ENCODE measurements around the gene PTPRN2.
"Not testable (repeated sequence)": the region's sequence is repeated elsewhere in the genome, so short reads cannot be mapped to it uniquely, and the experiment has no call there.

The PTPRN2 gene

DNA sequence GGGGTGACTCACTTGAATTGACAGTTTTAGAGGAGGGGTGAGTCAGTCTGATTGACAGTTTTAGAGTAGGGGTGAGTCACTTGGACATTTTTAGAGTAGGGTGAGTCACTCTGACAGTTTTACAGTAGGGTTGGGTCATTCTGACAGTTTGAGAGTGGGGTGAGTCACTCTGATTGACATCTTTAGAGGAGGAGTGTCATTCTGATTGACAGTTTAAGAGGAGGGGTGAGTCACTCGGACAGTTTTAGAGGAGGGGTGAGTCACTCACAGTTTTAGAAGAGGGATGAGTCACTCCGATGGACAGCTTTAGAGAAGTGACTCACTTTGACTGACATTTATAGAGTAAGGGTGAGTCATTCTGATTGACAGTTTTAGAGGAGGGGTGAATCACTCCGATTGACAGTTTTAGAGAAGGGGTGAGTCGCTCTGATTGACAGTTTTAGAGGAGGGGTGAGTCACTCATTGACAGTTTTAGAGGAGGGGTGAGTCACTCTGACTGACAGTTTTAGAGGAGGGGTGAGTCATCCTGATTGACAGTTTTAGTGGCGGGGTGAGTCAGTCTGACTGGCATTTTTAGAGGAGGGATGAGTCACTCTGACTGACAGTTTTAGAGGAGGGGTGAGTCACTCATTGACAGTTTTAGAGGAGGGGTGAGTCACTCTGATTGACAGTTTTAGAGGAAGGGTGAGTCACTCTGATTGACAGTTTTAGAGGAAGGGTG, 655.0 kb downstream of the PTPRN2 start:
- in situ Hi-C loops (cut with MboI; ENCODE audit: low sequenced_read_pairs): no loop called here

DNA sequence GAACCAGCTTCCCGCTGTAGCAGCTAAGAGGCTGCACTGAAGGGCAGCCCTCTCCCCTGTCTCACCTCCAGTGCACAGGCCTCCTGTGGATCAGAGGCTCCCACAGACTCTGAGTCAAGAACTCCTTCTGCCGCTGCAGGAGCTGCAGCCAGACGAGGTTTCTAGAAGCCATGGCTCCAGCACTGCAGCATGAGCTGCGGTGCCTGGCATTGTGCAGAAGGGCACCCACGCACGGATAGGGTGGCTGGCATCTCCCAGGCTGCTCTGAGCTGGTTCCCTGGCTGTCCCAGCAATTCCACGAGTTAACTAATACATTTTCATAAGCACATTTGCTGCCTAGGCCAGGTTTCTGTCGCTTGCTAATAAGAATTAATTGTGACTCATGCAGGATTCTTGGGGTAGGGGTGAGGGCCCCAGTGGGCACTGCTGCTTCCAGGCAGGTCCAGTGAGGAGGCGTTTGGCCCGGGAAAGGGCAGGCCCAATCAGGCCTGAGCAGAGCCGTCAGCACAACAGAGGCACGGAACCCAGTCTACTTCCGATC, 656.6 kb downstream of the PTPRN2 start:
- in situ Hi-C loops (cut with MboI; ENCODE audit: low sequenced_read_pairs): no loop called here

DNA sequence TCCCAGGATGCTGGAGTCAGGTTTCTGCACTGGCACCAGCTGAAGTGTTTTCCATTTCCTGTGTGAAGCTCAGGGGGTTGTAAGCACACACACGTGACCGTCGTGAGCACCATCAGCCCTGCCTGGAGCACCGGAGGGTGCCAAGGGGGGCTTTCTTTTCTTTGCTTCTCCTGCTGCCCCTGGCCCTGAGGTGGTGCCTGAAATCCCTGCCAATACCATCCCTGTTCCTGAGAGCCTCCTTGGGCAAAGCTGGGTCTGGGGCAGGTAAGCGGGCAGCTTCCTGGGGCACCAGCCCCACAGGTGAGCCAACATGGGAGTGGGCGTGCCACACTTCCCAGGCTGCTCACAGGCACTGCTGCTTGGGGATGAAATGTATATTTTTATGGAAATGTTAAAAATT, 657.2 kb downstream of the PTPRN2 start:
- in situ Hi-C loops (cut with MboI; ENCODE audit: low sequenced_read_pairs): no loop called here

DNA sequence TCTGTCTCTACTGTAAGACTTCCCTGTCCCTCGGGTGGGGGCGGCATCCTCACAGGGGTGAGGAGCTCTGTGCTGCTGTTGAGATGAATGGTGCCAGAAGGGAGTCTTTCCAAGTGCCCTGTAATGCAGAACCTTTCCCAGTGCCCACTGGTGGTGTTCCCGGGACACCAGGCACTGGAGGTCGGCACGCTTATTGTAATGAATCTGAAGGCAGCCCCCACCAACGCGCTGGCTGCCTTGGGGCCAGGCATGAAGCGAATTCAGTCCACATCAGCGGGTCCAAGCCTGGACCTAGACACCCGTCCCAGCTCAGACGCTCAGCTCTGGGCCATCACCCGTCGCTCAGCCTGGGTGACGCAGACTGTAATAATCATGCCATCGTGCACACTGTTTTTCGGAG, 658.0 kb downstream of the PTPRN2 start:
- in situ Hi-C loops (cut with MboI; ENCODE audit: low sequenced_read_pairs): no loop called here

DNA sequence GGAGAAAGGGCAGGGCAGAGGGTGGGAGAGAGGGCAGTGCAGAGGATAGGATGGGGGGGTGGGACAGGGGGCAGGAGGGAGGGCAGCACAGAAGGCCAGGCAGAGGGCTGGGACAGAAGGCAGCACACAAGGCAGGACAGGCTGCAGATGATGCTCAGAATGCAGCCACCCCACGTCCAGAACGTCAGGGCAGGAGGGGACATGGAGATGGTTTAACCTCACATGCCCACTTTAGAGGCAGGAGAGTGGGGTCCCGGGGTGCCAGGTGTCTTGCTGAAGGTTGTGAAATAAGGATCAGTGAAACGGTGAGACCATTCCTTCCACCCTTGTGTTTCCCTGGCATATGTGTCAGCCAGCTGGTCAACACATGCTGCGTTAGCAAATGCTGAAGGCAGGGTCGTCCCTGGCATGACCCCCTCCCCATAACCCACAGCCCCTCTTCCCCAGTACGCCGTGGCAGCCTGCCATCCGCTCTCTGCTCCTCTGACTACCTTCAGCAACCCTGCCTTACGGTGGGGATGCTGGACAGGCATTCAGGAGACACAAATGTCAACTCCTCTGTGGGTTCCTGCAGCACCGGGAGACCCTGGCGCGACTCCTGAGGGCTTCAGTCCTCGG, 658.7 kb downstream of the PTPRN2 start:
- in situ Hi-C loops (cut with MboI; ENCODE audit: low sequenced_read_pairs): no loop called here

DNA sequence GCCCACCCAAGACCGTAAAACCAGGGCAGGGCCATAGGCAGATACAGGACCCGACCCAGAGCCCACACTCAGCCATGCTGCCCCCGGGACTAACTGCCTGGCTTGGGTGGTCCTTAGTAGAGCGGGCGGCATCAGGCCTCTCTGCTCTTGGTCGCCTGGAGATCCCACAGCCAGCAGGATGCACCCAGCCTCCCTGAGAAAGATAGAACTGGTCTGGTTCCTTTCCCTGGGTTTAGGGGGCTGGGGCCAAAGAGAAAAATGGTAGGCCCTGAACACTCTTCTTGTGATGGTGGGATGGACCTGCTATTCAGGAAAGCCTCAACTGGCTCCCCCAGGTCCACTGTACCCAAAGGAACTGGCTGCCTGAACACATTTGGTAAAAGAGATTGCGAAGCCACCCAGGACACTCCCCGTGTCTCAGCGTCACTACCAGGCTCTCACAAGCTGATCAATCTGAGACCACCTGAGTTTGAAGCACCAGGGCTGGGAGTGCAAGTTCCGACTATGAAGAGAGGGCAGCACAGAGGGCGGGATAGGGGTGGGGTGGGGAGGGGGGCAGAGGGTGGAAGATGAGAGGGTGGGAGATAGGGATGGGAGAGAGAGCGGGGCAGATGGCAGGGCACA, 659.3 kb downstream of the PTPRN2 start:
- in situ Hi-C loops (cut with MboI; ENCODE audit: low sequenced_read_pairs): no loop called here

DNA sequence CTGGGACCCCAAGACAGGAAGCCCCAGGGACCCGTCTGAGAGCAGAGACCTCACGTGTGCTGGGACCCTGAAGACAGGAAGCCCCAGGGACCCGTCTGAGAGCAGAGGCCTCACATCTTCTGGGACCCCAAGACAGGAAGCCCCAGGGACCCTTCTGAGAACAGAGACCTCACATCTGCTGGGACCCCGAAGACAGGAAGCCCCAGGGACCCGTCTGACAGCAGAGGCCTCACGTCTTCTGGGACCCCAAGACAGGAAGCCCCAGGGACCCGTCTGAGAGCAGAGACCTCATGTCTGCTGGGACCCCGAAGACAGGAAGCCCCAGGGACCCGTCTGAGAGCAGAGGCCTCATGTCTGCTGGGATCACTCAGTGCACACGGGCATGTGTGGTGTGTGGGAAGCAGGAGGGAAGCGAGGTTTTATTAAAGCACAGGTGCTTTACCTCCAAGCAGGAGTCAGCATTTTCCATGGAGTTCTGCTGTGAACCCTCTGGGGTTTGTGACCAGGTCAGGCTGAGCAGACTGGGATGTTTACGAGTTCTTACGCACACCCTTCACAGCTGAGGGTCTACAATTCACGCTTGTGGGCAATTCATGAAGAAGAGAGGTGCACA, 660.2 kb downstream of the PTPRN2 start:
- in situ Hi-C loops (cut with MboI; ENCODE audit: low sequenced_read_pairs): no loop called here

DNA sequence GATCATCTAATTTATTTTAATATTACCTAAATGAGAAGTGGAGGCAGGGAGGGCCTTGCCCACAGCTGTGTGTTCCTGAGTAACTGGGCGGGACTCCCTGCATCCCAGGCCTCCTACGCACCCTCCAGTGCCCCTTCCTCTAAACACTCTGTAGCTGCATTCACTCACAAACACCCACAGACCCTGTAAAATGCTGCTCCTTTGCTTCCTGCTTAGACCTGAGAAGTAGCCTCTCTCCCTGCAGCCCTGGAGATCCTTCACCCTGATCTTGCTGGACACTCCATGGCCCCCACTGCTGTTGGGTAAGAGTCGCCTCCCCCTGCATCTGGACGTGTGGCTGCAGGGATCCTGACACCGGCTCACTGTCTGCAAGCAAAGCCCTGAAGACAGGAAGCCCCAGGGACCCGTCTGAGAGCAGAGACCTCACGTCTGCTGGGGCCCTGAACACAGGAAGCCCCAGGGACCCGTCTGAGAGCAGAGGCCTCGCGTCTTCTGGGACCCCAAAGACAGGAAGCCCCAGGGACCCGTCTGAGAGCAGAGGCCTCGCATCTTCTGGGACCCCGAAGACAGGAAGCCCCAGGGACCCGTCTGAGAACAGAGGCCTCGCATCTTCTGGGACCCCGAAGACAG, 661.0 kb downstream of the PTPRN2 start:
- in situ Hi-C loops (cut with MboI; ENCODE audit: low sequenced_read_pairs): no loop called here

DNA sequence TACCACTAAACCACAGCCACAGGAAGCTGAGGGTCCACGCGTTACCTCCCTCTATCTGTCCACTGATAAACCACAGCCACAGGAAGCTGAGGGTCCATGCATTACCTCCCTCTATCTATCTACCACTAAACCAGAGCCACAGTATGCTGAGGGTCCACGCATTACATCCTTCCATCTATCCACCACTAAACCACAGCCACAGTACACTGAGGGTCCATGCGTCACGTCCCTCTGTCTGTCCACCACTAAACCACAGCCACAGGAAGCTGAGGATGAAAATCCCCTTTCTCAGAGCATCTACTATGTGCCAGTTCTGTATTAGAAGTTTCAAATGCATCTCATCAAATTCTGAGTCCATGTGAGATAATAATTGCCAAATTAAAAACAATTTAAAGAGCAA, 661.5 kb downstream of the PTPRN2 start:
- in situ Hi-C loops (cut with MboI; ENCODE audit: low sequenced_read_pairs): no loop called here

DNA sequence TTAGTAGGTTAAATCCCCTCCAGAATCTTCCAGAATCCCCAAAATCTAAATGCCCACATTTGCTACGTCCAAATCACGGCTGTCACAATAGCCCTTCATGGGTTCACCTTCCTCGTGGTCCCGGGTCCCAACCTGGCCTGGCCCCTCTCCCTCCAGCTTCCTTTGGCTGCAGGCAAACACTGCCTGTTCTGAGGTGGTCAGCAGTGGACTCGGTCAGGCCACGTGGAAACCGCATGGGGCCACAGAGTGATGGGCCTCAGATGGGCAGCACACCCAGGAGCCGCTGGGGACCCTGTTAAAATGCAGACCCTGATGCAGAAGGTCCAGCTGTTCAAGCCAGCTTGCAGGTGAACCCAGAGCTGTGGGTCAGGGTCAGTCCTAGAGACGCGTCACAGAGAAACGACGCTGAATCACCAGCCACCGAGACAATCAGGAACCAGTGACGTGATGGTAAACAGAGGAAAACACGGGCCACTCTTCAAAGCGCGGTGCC, 662.2 kb downstream of the PTPRN2 start:
- in situ Hi-C loops (cut with MboI; ENCODE audit: low sequenced_read_pairs): no loop called here

DNA sequence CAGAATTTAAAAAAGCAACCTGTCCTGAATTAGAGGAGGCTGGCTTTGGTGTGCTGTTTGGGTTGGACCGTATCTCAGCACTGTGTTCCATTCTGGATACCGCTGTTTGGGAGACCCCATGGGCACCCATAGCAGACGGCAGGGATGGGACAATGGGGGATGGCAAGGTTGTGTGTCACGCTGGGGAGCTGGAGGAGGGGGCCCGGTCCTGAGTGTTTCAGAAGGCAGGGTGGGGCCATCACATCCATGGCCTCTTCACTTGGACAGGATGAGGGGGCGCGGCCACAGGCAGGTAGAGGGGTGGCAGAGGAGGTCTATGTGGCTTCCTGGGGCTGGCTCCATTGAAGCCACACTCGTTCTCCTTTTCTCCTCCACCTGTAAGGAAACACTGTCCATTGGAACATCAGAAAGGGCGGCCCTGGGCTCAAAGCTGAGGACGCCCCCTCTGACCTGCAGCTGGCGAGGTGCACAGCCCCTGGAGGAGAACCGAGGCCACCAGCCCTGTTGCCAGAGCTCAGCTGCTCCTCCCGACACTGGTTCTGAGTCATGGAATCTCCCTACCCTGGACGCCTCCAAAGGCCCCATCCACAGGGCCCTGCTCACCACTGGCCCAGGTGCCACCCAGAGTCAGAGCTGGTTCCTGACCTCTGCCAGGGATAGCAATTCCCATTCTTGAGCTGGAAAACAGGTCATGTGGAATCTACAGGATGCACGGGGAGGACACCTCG, 663.6 kb downstream of the PTPRN2 start:
- in situ Hi-C loops (cut with MboI; ENCODE audit: low sequenced_read_pairs): no loop called here

DNA sequence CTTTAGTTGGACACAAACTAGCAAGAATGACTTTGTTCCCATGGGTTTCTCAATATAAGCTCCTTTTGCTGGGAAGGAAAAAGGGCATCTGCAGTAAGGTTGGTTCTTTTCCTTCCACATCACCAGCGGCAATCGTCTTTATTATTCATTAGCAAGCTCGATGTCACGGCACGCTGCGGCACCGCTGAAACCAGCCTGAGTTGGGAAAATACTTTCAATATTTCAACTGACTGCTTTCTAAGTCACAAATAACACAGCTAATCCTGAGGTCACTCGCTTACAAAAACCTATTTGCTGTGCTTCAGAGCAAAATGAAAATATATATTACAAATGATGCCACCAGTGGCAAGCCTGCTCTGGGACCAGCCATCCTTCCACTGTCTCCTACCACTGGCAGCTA, 665.0 kb downstream of the PTPRN2 start:
- in situ Hi-C loops (cut with MboI; ENCODE audit: low sequenced_read_pairs): no loop called here

DNA sequence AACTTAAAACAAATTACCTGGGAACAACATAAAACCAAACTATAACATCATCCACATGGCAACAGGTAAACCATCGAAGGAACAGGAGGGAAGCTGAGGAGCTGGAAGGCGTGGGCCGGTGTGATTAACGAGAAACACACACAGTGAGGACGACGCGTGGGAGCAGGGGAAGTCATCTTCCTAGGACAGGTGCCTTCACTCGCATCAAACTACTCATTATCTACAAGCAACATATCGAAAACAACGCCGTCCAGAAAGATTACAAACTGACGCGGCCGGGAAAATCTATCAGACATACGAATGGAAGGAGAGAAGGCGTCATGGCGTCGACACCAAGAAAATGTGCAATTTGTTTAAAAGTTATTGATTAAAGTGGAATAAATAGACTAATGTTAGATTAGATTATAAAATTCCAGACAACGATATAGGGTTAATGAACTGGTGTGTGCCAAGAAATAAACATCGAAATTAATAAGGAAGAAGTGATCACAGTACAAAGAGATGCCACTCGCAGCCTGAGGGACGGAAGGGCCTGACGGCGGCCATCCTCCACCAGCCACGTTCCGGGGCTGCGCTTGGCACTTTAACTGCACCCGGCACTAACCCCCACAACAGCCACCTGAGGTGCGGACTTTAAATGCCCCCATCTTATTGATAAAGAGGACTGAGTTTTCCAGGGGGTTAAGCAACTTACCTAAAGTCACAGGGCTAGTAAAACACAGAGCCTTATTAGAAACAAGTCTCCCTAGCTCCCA, 669.1 kb downstream of the PTPRN2 start:
- in situ Hi-C loops (cut with MboI; ENCODE audit: low sequenced_read_pairs): no loop called here

DNA sequence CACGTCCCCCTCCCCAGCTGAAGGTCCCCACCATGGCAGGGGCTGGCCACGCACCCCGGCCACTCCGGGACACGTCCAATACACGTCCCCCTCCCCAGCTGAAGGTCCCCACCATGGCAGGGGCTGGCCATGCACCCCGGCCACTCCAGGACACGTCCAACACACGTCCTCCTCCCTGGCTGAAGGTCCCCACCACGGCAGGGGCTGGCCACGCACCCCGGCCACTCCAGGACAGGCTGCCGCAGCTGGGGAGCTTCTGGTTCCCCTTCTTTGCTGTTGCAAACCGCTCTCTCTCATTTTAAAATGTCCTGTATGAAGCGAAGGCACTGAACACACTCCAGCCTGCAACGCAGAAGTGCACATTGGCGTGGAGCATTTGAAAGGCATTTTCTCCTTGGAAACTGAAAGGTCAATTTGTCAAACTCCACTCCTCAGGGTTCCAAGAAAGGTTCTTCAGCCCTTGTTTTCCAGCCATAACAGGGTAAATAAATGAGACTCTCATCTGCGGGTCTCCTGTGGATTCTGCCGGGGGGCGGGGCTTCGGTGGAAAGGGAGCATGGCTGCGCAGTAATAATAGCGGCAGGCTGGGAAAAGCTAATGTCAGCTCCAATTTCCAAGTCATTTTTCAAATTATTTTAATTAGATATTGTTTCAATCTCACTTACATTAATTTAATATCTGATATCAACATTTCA, 670.5 kb downstream of the PTPRN2 start:
- in situ Hi-C loops (cut with MboI; ENCODE audit: low sequenced_read_pairs): no loop called here

DNA sequence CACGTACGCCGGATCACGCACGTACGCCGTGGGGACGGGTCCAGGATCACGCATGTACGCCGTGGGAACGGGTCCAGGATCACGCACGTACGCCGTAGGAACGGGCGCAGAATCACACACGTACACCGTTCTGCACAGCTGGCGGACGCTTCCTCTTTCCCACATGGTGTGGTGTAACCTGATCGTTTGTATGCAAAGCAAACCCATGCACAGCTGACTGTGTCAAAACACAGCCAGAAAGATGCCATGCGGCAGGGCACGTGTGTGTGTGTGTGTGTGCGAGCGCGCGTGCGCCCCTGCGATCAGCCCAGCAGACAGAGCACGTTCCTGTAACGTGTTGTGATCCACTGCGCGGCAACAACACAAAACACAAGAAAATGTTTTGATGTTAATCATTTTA, 677.2 kb downstream of the PTPRN2 start:
- in situ Hi-C loops (cut with MboI; ENCODE audit: low sequenced_read_pairs): no loop called here

DNA sequence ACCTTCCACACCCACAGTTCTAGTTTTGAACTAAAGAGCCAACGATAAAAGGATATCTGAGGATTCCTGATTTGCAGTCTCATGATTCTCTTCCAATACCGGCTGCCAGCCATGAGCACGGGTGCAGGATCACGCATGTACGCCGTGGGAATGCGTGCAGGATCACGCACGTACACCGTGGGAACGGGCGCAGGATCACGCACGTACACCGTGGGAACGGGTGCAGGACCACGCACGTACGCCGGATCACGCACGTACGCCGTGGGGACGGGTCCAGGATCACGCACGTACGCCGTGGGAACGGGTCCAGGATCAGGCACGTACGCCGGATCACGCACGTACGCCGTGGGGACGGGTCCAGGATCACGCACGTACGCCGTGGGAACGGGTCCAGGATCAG, 677.6 kb downstream of the PTPRN2 start:
- in situ Hi-C loops (cut with MboI; ENCODE audit: low sequenced_read_pairs): not testable (repeated sequence)

DNA sequence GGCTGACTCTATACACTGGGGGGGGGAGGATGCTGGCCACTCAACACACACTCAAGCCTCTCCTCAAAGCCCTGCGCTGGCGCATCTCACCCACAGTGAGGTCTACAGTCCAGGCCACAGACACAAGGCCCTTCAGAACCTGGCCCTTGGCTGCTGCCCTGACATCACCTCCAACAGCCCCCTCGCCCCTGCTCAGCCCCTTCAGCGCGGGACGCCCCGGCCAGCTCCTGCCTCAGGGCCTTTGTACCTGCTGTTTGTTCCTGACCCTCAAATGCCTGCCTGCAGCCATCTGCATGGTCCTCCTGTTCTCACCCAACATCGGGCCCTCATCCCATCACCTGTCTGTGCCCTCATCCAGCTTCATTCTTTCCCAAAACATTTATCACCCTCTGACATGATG, 678.3 kb downstream of the PTPRN2 start:
- in situ Hi-C loops (cut with MboI; ENCODE audit: low sequenced_read_pairs): no loop called here

DNA sequence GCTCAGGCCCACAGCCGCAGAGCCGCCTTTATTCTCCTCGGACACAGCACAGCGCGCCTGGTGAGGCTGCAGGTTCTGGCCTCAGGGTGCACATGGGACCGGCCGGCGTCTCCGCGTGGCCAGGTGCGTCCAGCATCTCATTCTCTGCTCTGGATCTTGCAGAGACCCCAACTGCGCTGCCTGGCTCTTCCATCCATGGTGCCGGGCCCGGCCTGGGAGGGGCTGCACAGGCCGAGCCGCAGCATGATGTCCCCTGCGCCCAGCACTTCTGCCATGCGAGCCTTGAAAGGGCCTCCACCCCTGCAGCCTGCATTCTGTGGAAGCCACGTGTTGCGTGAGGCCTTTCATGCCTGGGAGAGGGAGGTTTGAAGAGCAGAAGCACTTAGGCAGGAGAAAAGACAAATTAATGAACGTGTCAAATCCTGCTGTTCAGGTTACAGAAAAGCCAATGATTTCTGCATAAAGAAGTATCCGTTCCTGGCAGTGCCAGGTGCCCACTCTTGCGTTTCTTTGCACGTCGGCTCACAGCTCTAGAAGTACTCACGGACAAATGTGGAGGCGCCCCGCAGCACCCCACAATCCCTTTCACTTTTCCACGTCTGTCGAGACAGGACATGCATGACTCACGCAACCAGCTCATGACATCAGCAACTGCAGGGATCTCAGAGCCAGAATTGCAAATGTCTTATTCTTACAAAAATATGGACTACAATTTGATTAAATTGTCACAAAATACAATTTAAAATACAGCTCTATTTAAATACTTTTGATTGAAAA, 679.4 kb downstream of the PTPRN2 start:
- in situ Hi-C loops (cut with MboI; ENCODE audit: low sequenced_read_pairs): no loop called here

All from hTERT RPE-1 (cell line).